CD4-positive, alpha-beta T cell treated with Interleukin-15 for 4 hours (primary cell): Measurements from ENCODE around the gene ATP6V0D1.

Experiments
- DNase-seq: peaks from one replicate; pipeline ENCODE4 v3.0.0-alpha.2; 2020; ENCODE audit warnings: low spot score

Gene ATP6V0D1

GRCh38 chr16:67406111-67406971, 74.6 kb downstream of the ATP6V0D1 start:
- DNase-seq: no peak

- no peak for DNase-seq
These were observed 75.6 kb downstream of the ATP6V0D1 start for GRCh38 chr16:67405336-67405735.

GRCh38 chr16:67404740-67405226, 76.2 kb downstream of the ATP6V0D1 start:
- DNase-seq: no peak

GRCh38 chr16:67403976-67404555, 76.9 kb downstream of the ATP6V0D1 start:
- no peak for DNase-seq

- DNase-seq: no peak
These were observed 80.1 kb downstream of the ATP6V0D1 start for GRCh38 chr16:67400901-67401300.

- DNase-seq: no peak
These were observed 80.9 kb downstream of the ATP6V0D1 start for GRCh38 chr16:67399749-67400704.

- peak; percentile 25 for DNase-seq
These were observed 81.7 kb downstream of the ATP6V0D1 start for GRCh38 chr16:67399218-67399733.

GRCh38 chr16:67398546-67399217, 82.3 kb downstream of the ATP6V0D1 start:
- no peak for DNase-seq

- no peak for DNase-seq
These were observed 83.0 kb downstream of the ATP6V0D1 start for GRCh38 chr16:67397812-67398545.

GRCh38 chr16:67397036-67397801, 83.7 kb downstream of the ATP6V0D1 start:
- no peak for DNase-seq

GRCh38 chr16:67396159-67397035, 84.6 kb downstream of the ATP6V0D1 start:
- no peak for DNase-seq

GRCh38 chr16:67395458-67396158, 85.3 kb downstream of the ATP6V0D1 start:
- DNase-seq: no peak

- DNase-seq: no peak
These were observed 85.9 kb downstream of the ATP6V0D1 start for GRCh38 chr16:67395105-67395457.

- no peak for DNase-seq
These were observed 86.5 kb downstream of the ATP6V0D1 start for GRCh38 chr16:67394155-67395104.

- no peak for DNase-seq
These were observed 87.2 kb downstream of the ATP6V0D1 start for GRCh38 chr16:67393788-67394154.

GRCh38 chr16:67393111-67393787, 87.7 kb downstream of the ATP6V0D1 start, which contains the start of gene TPPP3:
Gene TPPP3, minus strand, starts transcription at chr16:67393498. Its CDS starts 2,387 bp downstream, at chr16:67391111.
- DNase-seq: peak; percentile 50
